ENCODE measurements around the gene HAL.

HAL gene

GRCh38 chr12:95996034-95996658 lies at the start of gene HAL:
Gene HAL, minus strand, starts transcription at chr12:95996344. Its CDS starts 434 bp downstream, at chr12:95995910.
- DNase-seq: no peak

GRCh38 chr12:96045566-96045965 lies 49.4 kb upstream of the HAL start:
- DNase-seq: no peak

- no peak for DNase-seq
Observed at GRCh38 chr12:96044943-96045290, 48.8 kb upstream of the HAL start.

- DNase-seq: no peak
Observed at GRCh38 chr12:96044017-96044942, 48.1 kb upstream of the HAL start.

GRCh38 chr12:96041181-96041580 lies 45.0 kb upstream of the HAL start:
- no peak for DNase-seq

- DNase-seq: no peak
Observed at GRCh38 chr12:96040305-96041133, 44.4 kb upstream of the HAL start.

GRCh38 chr12:96039516-96039915 lies 43.4 kb upstream of the HAL start:
- DNase-seq: no peak

GRCh38 chr12:96036765-96037455 lies 40.8 kb upstream of the HAL start:
- no peak for DNase-seq

GRCh38 chr12:96035283-96036236 lies 39.4 kb upstream of the HAL start, which contains the start of gene LTA4H:
Gene LTA4H, minus strand, starts transcription at chr12:96035587. Its CDS starts 68 bp downstream, at chr12:96035519.
- DNase-seq: peak; percentile 97

- no peak for DNase-seq
Observed at GRCh38 chr12:96034621-96035282, 38.6 kb upstream of the HAL start.

GRCh38 chr12:96033549-96034389 lies 37.6 kb upstream of the HAL start:
- DNase-seq: no peak

- DNase-seq: no peak
Observed at GRCh38 chr12:96029826-96030225, 33.7 kb upstream of the HAL start.

- DNase-seq: no peak
Observed at GRCh38 chr12:96028538-96028937, 32.4 kb upstream of the HAL start.

- no peak for DNase-seq
Observed at GRCh38 chr12:96026331-96026730, 30.2 kb upstream of the HAL start.

- DNase-seq: no peak
Observed at GRCh38 chr12:96025518-96025917, 29.4 kb upstream of the HAL start.

- DNase-seq: no peak
Observed at GRCh38 chr12:96020314-96021003, 24.3 kb upstream of the HAL start.

- no peak for DNase-seq
Observed at GRCh38 chr12:96015672-96016071, 19.5 kb upstream of the HAL start.

GRCh38 chr12:96014943-96015599 lies 18.9 kb upstream of the HAL start:
- no peak for DNase-seq

GRCh38 chr12:96007729-96008128 lies 11.6 kb upstream of the HAL start:
- DNase-seq: no peak

All from stimulated activated CD4-positive, alpha-beta T cell treated with anti-CD3 and anti-CD28 coated beads, Interleukin-4, amount 100 ng/mL, for 24 hours (primary cell).